Mucosa of stomach (tissue), 1 donor: Measurements from ENCODE around the gene SDCBP2.

ENCODE experiments used
- H3K27me3 ChIP-seq: one replicate; pipeline ENCODE4 v1.7.0; 2013; ENCODE audit warnings: mild to moderate bottlenecking, low read length; ENCODE audit not compliant: control insufficient read depth, insufficient read depth
- H3K36me3 ChIP-seq: one replicate; pipeline ENCODE4 v1.7.0; 2013; ENCODE audit warnings: low read length; ENCODE audit not compliant: control insufficient read depth, insufficient read depth
- H3K4me1 ChIP-seq: one replicate; pipeline ENCODE4 v1.7.0; 2013; ENCODE audit warnings: mild to moderate bottlenecking, low read length; ENCODE audit not compliant: control insufficient read depth, insufficient read depth
- H3K4me3 ChIP-seq: one replicate; pipeline ENCODE4 v1.7.0; 2013; ENCODE audit warnings: low read length
- H3K9ac ChIP-seq: one replicate; pipeline ENCODE4 v1.7.0; 2013; ENCODE audit warnings: mild to moderate bottlenecking, low read length, moderate library complexity
- H3K9me3 ChIP-seq: one replicate; pipeline ENCODE4 v1.7.0; 2013; ENCODE audit warnings: mild to moderate bottlenecking, low read length, moderate library complexity; ENCODE audit not compliant: control insufficient read depth
- donor health status: Pancreatic carcinoma.

SDCBP2 gene

DNA sequence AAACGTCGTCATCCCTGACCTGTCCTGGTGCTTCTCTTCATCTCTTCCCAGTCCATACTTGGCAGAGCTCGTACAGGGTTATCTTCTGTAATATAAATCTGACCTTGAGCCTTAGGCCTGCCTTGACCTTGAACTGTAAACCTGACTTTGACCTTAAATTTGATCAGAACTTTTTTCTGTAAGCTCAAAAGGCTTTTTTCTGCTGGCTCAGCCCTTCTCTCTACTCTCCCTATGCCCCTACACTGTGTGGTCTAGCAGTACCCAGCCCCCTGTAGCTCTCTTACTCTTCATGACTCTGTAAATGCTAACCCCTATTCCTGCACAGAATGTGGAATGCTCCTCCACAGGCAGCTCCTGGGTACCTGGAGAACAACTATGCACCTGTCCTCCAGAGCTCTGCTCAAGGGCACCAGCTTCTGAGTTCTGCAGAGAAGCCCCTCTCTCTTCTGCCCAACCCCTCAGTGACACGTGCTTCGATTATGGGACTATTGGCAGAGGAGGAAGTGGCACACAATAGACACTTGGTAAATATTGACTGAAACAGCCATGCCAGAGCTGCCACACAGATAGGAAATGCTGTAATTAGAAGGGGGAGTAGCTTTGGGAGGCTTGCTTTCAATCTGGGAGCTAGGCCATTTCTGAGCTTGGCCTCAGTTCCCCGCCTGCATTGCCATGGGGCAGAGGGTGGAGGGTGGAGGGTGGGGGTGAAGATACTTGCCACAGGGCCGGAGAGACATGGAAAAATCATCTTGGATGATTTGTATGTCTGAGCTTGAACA lies 47.5 kb downstream of the SDCBP2 start:
- no peak overlapping the region for H3K4me3 ChIP-seq
- H3K36me3 ChIP-seq = no peaks in the 10 kb centered on the region
- no peaks in the 10 kb centered on the region for H3K27me3 ChIP-seq
- peaks cover 24% of the 10 kb centered on the region for H3K4me1 ChIP-seq
- H3K9me3 ChIP-seq = no peaks in the 10 kb centered on the region
- H3K9ac ChIP-seq = peak overlapping the region; percentile 16

DNA sequence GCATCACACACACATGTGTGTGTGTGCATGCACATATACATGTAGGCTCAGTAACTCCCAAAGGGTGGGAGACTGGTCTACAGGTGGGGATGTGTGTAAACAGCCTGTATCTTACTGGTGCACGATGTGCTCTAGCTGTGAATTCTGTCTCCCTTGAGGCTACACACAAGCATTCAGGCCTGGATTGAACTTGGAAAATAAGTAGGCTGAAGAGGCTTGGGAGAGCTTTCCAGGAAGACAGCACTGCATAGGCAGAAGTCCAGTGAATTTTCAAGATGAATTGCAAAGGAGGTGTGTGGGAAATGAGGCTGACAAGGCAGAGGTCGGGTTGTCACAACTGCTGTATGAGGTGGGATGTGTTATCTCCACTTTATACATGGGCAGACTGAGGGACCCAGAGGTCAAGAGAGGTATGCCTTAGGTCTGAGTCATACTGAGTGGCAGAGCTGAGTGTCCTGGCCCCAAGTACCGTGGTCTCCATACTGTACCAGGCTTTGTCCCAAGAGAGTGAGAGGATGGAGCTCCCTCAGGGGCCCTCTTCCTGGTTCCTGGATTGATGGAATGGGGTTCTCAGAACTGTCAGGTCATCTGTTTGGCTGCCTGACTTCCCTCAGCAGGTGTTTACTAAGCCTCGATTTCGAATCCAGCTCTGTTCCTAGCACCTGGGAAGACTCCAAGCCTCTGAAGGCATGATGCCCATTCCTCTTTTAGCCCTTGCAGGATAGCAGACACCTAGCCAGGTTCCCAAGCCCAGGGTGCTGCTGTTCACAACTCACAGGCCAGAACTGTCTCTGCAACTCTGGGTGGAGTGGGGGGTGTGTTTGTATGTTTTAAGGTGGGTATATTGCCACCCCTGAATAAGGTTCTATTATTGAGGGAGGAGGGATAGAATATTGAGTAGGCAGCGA lies 48.5 kb downstream of the SDCBP2 start:
- Histone ChIP-seq H3K36me3 (no peaks in the 10 kb centered on the region), H3K4me1 (peaks cover 24% of the 10 kb centered on the region), H3K4me3 (no peak overlapping the region), H3K9me3 (no peaks in the 10 kb centered on the region), H3K9ac (no peak overlapping the region), H3K27me3 (no peaks in the 10 kb centered on the region)

DNA sequence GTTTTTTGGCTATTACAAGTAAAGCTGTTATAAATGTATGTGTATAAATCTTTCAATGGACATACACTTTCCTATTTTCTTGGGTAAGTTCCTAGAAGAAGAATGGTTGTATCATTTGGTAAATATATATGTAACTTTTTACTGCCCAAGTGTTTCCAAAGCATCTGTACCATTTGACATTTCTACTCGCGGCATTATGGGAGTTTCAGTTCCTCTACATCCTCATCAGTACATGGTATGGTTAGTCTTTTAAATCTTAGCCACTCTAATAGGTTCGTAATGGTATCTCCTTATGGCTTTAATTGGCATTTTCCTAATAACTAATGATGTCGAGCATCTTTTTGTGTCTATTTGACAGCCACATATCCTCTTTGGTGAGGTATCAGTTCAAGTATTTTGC lies 49.9 kb downstream of the SDCBP2 start:
- peaks cover 22% of the 10 kb centered on the region for H3K4me1 ChIP-seq

DNA sequence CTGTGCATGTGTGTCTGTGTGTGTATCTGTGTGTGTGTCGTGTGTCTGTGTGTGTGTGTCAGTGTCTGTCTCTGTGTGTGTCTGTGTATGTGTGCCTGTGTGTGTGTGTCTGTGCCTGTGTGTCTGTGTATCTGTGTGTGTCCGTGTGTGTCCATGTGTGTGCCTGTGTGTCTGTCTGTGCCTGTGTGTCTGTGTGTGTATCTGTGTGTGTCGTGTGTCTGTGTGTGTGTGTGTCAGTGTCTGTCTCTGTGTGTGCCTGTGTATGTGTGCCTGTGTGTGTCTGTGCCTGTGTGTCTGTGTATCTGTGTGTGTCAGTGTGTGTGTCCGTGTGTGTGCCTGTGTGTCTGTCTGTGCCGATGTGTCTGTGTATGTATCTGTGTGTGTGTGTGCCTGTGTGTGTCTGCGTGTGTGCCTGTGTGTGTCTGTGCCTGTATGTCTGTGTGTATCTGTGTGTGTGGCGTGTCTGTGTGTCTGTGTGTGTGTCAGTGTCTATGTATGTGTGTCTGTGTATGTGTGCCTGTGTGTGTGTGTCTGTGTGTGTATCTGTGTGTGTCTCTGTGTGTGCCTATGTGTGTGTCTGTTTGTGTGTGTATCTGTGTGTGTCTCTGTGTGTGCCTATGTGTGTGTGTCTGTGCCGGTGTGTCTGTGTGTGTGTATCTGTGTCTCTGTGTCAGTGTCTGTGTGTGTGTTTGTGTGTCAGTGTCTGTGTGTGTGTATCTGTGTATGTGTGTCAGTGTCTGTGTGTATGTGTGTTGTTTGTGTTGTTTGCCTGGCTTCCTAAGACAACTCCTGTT lies 51.2 kb downstream of the SDCBP2 start:
- no peak overlapping the region for H3K4me3 ChIP-seq
- no peaks in the 10 kb centered on the region for H3K36me3 ChIP-seq
- no peaks in the 10 kb centered on the region for H3K9me3 ChIP-seq
- no peaks in the 10 kb centered on the region for H3K27me3 ChIP-seq
- peaks cover 17% of the 10 kb centered on the region for H3K4me1 ChIP-seq
- no peak overlapping the region for H3K9ac ChIP-seq

More for the DNA sequence above, 49.9 kb downstream of the SDCBP2 start:
- H3K4me3 ChIP-seq = no peak overlapping the region
- no peak overlapping the region for H3K9ac ChIP-seq
- no peaks in the 10 kb centered on the region for H3K27me3 ChIP-seq
- H3K36me3 ChIP-seq = no peaks in the 10 kb centered on the region
- H3K9me3 ChIP-seq = no peaks in the 10 kb centered on the region

- Histone ChIP-seq H3K4me3 (no peak overlapping the region), H3K9me3 (no peaks in the 10 kb centered on the region), H3K27me3 (no peaks in the 10 kb centered on the region), H3K9ac (no peak overlapping the region), H3K4me1 (no peaks in the 10 kb centered on the region), H3K36me3 (no peaks in the 10 kb centered on the region)
Measured at GRCh38 chr20:1275919-1276318, 53.0 kb downstream of the SDCBP2 start.

GRCh38 chr20:1274485-1275311 lies 54.2 kb downstream of the SDCBP2 start:
- H3K36me3 ChIP-seq = no peaks in the 10 kb centered on the region
- no peaks in the 10 kb centered on the region for H3K4me1 ChIP-seq
- no peaks in the 10 kb centered on the region for H3K27me3 ChIP-seq
- H3K9me3 ChIP-seq = no peaks in the 10 kb centered on the region
- H3K9ac ChIP-seq = no peak overlapping the region
- no peak overlapping the region for H3K4me3 ChIP-seq

DNA sequence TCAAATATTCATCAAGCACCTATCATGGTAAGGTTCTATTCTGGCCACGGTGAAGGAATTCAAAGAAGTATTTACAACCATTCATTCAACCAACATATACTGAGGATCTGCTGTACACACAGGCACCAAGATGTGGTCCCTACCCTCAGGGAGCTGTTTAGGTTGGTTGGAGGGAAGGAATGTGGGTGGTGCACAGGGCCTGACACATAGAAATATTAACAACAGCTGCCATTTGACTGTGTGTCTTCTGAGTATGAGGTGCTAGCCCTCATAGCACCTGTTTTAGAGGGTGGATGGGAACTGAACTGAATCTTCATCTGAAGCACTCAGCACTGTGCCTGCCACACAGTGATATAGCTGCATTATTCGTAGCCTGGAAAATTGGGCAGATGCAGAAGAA lies 55.6 kb downstream of the SDCBP2 start:
- Histone ChIP-seq H3K9me3 (no peaks in the 10 kb centered on the region), H3K9ac (no peak overlapping the region), H3K4me1 (no peaks in the 10 kb centered on the region), H3K27me3 (no peaks in the 10 kb centered on the region), H3K4me3 (no peak overlapping the region), H3K36me3 (no peaks in the 10 kb centered on the region)

GRCh38 chr20:1272368-1273100 lies 56.4 kb downstream of the SDCBP2 start:
- H3K9me3 ChIP-seq = no peaks in the 10 kb centered on the region
- H3K36me3 ChIP-seq = no peaks in the 10 kb centered on the region
- peaks cover 3% of the 10 kb centered on the region for H3K4me1 ChIP-seq
- H3K9ac ChIP-seq = no peak overlapping the region
- no peak overlapping the region for H3K4me3 ChIP-seq
- H3K27me3 ChIP-seq = no peaks in the 10 kb centered on the region

- Histone ChIP-seq H3K4me1 (peaks cover 21% of the 10 kb centered on the region), H3K27me3 (no peaks in the 10 kb centered on the region), H3K4me3 (no peak overlapping the region), H3K9me3 (no peaks in the 10 kb centered on the region), H3K9ac (no peak overlapping the region), H3K36me3 (no peaks in the 10 kb centered on the region)
Measured at GRCh38 chr20:1269850-1270249, 59.1 kb downstream of the SDCBP2 start.

DNA sequence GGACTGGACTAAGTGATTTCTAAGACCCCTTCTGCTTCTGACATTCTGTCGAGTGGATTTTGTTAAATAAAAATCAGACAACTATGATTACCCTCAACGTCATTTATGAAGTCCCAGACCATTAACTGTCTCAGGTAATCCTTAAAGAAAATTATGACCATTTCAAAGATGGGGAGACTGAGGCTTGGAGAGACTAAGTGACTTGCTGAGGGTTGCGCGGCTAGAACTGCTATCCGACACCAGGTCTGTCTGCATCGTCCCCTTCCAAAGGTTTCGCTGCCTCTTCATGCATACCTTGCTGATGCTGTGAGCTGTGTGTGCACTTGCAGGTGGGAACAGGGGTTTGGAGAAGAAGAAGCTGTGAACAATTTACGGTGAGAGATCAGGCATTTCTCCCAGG lies 59.7 kb downstream of the SDCBP2 start:
- Histone ChIP-seq H3K9me3 (no peaks in the 10 kb centered on the region), H3K9ac (no peak overlapping the region), H3K27me3 (no peaks in the 10 kb centered on the region), H3K4me3 (no peak overlapping the region), H3K36me3 (no peaks in the 10 kb centered on the region), H3K4me1 (peaks cover 23% of the 10 kb centered on the region)
